GM15510 (cell line): ENCODE results near the gene CREB5.

Experiments used
- POLR2A ChIP-seq: IDR thresholded peaks from 3 replicates; pipeline ENCODE4 v1.6.1; 2011; ENCODE audit warnings: borderline replicate concordance; ENCODE audit not compliant: insufficient read length; ENCODE audit errors: extremely low read depth

CREB5 gene

GRCh38 chr7:28695300-28696295 is 283.3 kb downstream of the CREB5 start:
- TF ChIP-seq POLR2A: no peak

- TF ChIP-seq POLR2A: no peak
Observed at GRCh38 chr7:28697913-28698563, 285.7 kb downstream of the CREB5 start.

DNA sequence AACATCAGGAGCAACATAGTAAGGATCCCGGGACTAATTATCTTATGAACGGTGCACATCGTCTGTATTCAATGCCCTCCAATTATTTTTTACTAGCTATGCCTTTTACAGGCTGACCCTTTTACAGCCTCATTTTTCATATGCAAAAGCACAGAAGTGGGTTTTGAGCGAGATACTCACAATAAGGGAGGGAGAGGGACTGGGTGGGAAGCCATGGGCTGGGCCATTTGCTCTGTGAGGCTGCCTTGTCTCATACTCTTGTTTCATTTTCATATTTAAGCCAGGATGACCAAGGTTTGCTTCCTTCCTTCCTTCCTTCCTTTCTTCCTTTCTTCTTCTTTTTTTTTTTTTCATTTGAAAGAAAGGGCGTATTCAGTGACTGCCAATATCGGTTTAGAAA is 286.5 kb downstream of the CREB5 start:
- TF ChIP-seq POLR2A: no peak

GRCh38 chr7:28700096-28700495 is 287.8 kb downstream of the CREB5 start:
- no peak for TF ChIP-seq POLR2A

- no peak for TF ChIP-seq POLR2A
Observed at GRCh38 chr7:28700790-28701203, 288.5 kb downstream of the CREB5 start.

- no peak for TF ChIP-seq POLR2A
Observed at GRCh38 chr7:28701731-28702130, 289.4 kb downstream of the CREB5 start.

DNA sequence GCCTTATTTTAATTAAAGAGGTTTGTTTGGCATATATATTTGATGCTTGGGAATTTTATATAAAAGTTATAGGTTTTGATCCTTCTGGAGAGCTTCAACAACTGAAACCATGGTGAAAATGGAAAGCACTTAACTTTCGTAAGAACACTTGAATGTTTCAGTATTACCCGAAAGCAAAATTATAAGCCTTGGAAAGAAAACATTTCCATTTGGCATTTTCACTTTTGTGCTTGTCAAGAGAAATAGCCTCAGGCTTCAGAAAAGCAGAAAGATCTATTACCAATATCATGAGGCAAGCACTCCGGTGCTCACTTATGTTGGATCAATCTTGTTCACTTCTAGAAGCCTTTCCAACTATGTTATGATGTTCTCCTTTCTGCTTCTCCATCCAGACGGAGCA is 289.9 kb downstream of the CREB5 start:
- no peak for TF ChIP-seq POLR2A

- no peak for TF ChIP-seq POLR2A
Observed at GRCh38 chr7:28703037-28703765, 290.9 kb downstream of the CREB5 start.

- TF ChIP-seq POLR2A: no peak
Observed at GRCh38 chr7:28704706-28705105, 292.4 kb downstream of the CREB5 start.

GRCh38 chr7:28705350-28705749 is 293.0 kb downstream of the CREB5 start:
- TF ChIP-seq POLR2A: no peak

GRCh38 chr7:28706584-28706983 is 294.3 kb downstream of the CREB5 start:
- TF ChIP-seq POLR2A: no peak

DNA sequence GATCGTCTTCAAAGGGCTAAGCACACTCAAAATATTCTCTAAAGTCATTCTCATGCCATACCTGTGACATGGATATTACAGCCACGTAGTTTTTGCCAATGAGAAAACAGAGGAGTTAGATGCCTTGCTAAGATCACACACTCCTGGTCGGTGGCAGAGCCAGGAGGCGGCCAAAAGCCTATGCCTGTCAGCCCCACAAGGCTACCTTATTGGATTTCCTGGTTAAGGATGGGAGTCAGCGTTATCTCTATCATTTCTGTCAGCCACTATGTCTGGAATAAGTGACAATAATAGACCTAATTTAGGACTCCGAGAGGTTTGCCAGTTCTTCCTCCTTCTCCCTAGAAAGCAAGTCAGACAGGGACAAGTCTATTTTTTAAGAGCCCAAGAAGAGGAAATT is 295.0 kb downstream of the CREB5 start:
- TF ChIP-seq POLR2A: no peak

DNA sequence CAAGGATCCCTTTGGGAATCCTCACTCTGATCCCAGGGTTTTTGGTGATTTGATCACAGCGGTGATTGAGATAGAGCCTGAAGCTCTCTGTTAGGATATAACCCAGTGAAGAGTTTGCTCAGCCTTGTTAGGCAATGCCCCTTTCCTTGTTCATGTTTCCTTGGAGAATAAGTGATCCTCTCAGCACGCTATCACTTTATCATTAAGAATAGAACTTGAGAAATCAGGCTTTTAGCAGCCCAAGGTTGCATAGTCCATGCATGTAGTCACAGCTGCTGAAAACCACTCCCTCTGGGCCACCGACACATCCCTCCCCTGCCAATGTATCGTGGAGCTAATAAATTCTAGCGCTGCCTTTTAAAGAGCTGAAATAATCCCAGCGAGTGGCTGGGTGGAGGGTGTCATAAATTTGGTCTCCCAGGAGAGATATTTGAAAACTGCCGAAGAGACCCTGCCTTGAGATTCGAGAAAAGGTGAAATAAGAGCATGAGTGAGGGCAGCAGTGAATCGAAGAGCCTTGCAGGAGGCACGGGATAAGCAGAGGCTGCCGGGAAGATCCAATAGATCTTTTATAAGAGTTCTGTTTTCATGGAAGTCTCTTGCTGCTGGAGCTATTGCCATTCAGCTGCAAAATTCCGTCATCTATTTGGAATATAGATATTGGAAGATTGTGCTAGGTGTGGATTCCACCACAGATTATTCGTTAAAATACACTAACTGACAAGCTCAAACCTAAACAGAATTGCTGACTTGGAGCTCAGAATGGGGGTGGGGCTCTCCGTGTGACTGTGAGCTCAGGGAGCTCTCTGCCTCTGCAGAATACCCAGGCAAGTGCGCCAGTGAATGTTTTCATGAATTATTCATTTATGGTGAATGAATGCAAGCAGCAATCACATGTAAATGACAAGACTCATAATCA is 296.0 kb downstream of the CREB5 start:
- TF ChIP-seq POLR2A: no peak

DNA sequence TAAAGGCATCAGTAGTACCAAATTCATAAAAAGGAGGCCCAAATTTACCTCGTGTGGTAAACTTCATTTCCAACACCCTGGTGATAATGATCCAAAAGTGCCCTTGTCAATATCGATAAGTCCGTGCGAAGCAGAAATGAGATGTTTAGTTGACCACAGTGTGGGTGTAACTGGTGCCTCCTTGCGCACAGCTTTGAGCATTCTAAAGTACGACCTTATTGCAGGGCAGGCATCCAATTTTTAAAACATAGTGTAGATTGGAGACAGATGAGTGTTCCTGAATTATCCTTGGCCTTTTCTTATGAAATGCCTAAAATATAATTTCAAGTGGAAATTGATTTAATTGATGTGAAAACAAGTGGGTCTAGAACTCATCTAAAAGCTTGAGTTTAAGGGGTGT is 297.4 kb downstream of the CREB5 start:
- no peak for TF ChIP-seq POLR2A

- TF ChIP-seq POLR2A: no peak
Observed at GRCh38 chr7:28711114-28711513, 298.8 kb downstream of the CREB5 start.
